Measurements from ENCODE around the gene SYNE1.

- TF ChIP-seq CTCF (conservative IDR thresholded peaks at IDR 0.05) (no peak), ZFX (IDR thresholded peaks at IDR 0.05) (no peak)
Measured at GRCh38 chr6:152428126-152428525, 209.0 kb downstream of the SYNE1 start.

Data from C4-2B (cell line).